Smooth muscle cell (in vitro differentiated cells): ENCODE measurements around the gene SYT1. TPM values are rescaled to one million over a fixed set of nuclear protein-coding genes. Genes with fewer than 3 reads are reported as not detected.

Source experiments
- DNase-seq: peaks from one replicate; lab custom pipeline; 2025; ENCODE audit not compliant: unreplicated experiment; lab: John Stamatoyannopoulos, UW
- H2AFZ ChIP-seq: fragments of 200-600 bp; sonication (generic); 2 replicates; pipeline ENCODE4 v1.6.0; 2016; ENCODE audit warnings: antibody characterized with exemption, low read depth, mild to moderate bottlenecking
- H3F3A ChIP-seq: fragments of 200-600 bp; sonication (generic); 2 replicates; pipeline ENCODE4 v1.6.0; 2017; ENCODE audit warnings: antibody characterized with exemption, low read depth
- H3K27ac ChIP-seq: fragments of 200-600 bp; sonication (generic); 2 replicates; pipeline ENCODE4 v1.5.1; 2016; ENCODE audit warnings: low read depth, mild to moderate bottlenecking
- H3K27me3 ChIP-seq: fragments of 200-600 bp; sonication (generic); 2 replicates; pipeline ENCODE4 v1.6.1; 2016; ENCODE audit warnings: low read depth, mild to moderate bottlenecking
- H3K36me3 ChIP-seq: fragments of 200-600 bp; sonication (generic); 2 replicates; pipeline ENCODE4 v1.5.1; 2016; ENCODE audit warnings: low read depth
- H3K4me1 ChIP-seq: fragments of 200-600 bp; sonication (generic); 2 replicates; pipeline ENCODE4 v1.5.1; 2016; ENCODE audit warnings: low read depth
- H3K4me2 ChIP-seq: fragments of 200-600 bp; sonication (generic); 2 replicates; pipeline ENCODE4 v1.6.0; 2016; ENCODE audit warnings: mild to moderate bottlenecking
- H3K4me3 ChIP-seq: fragments of 200-600 bp; sonication (generic); 2 replicates; pipeline ENCODE4 v1.5.1; 2016; ENCODE audit warnings: mild to moderate bottlenecking
- H3K79me2 ChIP-seq: fragments of 200-600 bp; sonication (generic); 2 replicates; pipeline ENCODE4 v1.6.0; 2016; ENCODE audit warnings: low read depth, mild to moderate bottlenecking
- H3K9ac ChIP-seq: fragments of 200-600 bp; sonication (generic); 2 replicates; pipeline ENCODE4 v1.6.0; 2016; ENCODE audit warnings: low read depth
- H3K9me3 ChIP-seq: fragments of 200-600 bp; sonication (generic); replicated peaks from 2 replicates; pipeline ENCODE4 v1.5.1; 2016; ENCODE audit warnings: low read depth
- H4K20me1 ChIP-seq: fragments of 200-600 bp; sonication (generic); 2 replicates; pipeline ENCODE4 v1.6.0; 2016; ENCODE audit warnings: low read depth
- WGBS: methylation state at CpG from one replicate; pipeline ENCODE4 v1.1.7; 2016; ENCODE audit warnings: low lambda C conversion rate; 5-methylcytosine and 5-hydroxymethylcytosine counted together
- polyA plus RNA-seq: library from polyadenylated mRNA; unstranded; fragments of >200 nt; fragmentation: Nextera tagmentation; extraction: Ambion mirVana; gene quantifications from 2 replicates; pipeline ENCODE4 v1.2.1, GENCODE V29; 2016
- total RNA-seq: library from RNA; depleted of rRNA; stranded (reverse); fragments of >200 nt; gene quantifications from 2 replicates; pipeline ENCODE4 v1.2.3, GENCODE V29; 2014
- TF ChIP-seq, protein P1 (sequence below): fragments of 200-600 bp; sonication (generic); IDR thresholded peaks from 2 replicates; pipeline ENCODE4 v1.5.1; 2017; ENCODE audit warnings: borderline replicate concordance, mild to moderate bottlenecking, antibody characterized with exemption; ENCODE audit not compliant: insufficient read depth, poor library complexity, severe bottlenecking

The SYT1 gene
- total and polyA plus RNA-seq, 2 experiments from 2014 or later, result 5.2 to 10.2 TPM

- H3K9me3 ChIP-seq, result no peaks in the 10 kb centered on the region
- TF ChIP-seq, protein P1, sequence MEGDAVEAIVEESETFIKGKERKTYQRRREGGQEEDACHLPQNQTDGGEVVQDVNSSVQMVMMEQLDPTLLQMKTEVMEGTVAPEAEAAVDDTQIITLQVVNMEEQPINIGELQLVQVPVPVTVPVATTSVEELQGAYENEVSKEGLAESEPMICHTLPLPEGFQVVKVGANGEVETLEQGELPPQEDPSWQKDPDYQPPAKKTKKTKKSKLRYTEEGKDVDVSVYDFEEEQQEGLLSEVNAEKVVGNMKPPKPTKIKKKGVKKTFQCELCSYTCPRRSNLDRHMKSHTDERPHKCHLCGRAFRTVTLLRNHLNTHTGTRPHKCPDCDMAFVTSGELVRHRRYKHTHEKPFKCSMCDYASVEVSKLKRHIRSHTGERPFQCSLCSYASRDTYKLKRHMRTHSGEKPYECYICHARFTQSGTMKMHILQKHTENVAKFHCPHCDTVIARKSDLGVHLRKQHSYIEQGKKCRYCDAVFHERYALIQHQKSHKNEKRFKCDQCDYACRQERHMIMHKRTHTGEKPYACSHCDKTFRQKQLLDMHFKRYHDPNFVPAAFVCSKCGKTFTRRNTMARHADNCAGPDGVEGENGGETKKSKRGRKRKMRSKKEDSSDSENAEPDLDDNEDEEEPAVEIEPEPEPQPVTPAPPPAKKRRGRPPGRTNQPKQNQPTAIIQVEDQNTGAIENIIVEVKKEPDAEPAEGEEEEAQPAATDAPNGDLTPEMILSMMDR, result no peak
- H3K9ac ChIP-seq, result no peak overlapping the region
- no peaks in the 10 kb centered on the region for H3K4me1 ChIP-seq
- H3K27me3 ChIP-seq, result no peaks in the 10 kb centered on the region
- no peaks in the 10 kb centered on the region for H3K79me2 ChIP-seq
- WGBS, result 61% methylated on average over 1 of the region's 1 CpG
- H3K27ac ChIP-seq, result no peak overlapping the region
- H3K4me3 ChIP-seq, result no peak overlapping the region
- no peaks in the 10 kb centered on the region for H4K20me1 ChIP-seq
- no peak overlapping the region for H3K4me2 ChIP-seq
- no peaks in the 10 kb centered on the region for H3K36me3 ChIP-seq
- no peak for DNase-seq
- no peak overlapping the region for H2AFZ ChIP-seq
- H3F3A ChIP-seq, result no peaks in the 10 kb centered on the region
Observed at GRCh38 chr12:79020106-79020505, 155.5 kb downstream of the SYT1 start.

- Histone ChIP-seq H3K4me3 (no peak overlapping the region), H3K4me2 (no peak overlapping the region), H3K9ac (no peak overlapping the region), H3K79me2 (no peaks in the 10 kb centered on the region), H4K20me1 (no peaks in the 10 kb centered on the region), H3F3A (no peaks in the 10 kb centered on the region), H2AFZ (no peak overlapping the region), H3K27me3 (no peaks in the 10 kb centered on the region), H3K4me1 (no peaks in the 10 kb centered on the region), H3K36me3 (no peaks in the 10 kb centered on the region), H3K27ac (no peak overlapping the region), H3K9me3 (no peaks in the 10 kb centered on the region)
- no peak for DNase-seq
- TF ChIP-seq, protein P1, result no peak
Observed at GRCh38 chr12:79021021-79021420, 156.4 kb downstream of the SYT1 start.

DNA sequence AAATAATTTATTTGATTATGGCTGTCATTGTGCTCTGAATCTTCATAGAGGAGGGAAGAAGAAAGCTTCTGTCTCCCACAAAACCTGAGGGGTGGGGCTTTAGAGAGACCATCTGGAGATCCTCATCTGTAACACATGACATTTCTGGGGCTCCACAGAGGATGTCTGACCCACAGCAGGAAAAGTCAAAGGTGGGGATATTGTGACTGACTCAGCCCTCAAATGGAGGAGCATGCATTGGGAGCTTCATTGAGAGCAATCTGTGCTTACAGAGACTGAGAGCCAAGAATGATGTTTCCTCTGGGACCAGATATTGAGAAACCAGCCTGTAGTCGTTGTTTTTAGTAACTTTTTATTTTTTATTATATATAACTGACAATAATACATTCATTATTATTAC, 158.7 kb downstream of the SYT1 start:
- DNase-seq, result no peak
- H3K27me3 ChIP-seq, result no peaks in the 10 kb centered on the region
- no peak overlapping the region for H2AFZ ChIP-seq
- H3K9me3 ChIP-seq, result no peaks in the 10 kb centered on the region
- 95% methylated on average over 1 of the region's 1 CpG for WGBS
- no peaks in the 10 kb centered on the region for H3K4me1 ChIP-seq
- H3K9ac ChIP-seq, result no peak overlapping the region
- no peaks in the 10 kb centered on the region for H3K36me3 ChIP-seq
- H3K4me2 ChIP-seq, result no peak overlapping the region
- H3F3A ChIP-seq, result no peaks in the 10 kb centered on the region
- H3K79me2 ChIP-seq, result no peaks in the 10 kb centered on the region
- H3K27ac ChIP-seq, result no peak overlapping the region
- H3K4me3 ChIP-seq, result no peak overlapping the region
- no peaks in the 10 kb centered on the region for H4K20me1 ChIP-seq
- TF ChIP-seq, protein P1, result no peak

DNA sequence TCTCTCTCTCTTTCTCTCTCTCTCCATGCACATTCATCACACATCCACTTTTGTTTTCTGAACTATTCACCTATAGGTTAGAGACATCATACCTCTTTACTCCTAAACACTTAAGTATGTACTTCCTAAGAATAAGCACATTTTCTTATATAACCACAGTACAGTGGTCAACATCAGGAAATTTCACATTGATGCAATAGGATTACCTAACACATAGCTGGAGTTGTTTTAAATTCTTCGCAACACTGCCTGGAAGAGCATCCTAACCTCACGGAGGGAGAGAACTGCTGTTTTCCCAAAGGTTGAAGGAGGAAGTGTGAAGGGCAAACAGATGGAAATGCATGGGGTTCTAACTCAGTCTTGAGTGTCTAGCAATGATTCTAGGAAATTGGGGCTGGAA, 159.2 kb downstream of the SYT1 start:
- Histone ChIP-seq H3K9me3 (no peaks in the 10 kb centered on the region), H3K27ac (no peak overlapping the region), H3K36me3 (no peaks in the 10 kb centered on the region), H2AFZ (no peak overlapping the region), H3K27me3 (no peaks in the 10 kb centered on the region), H4K20me1 (no peaks in the 10 kb centered on the region), H3K4me2 (no peak overlapping the region), H3F3A (no peaks in the 10 kb centered on the region), H3K9ac (no peak overlapping the region), H3K4me1 (no peaks in the 10 kb centered on the region), H3K79me2 (no peaks in the 10 kb centered on the region), H3K4me3 (no peak overlapping the region)
- DNase-seq, result no peak
- TF ChIP-seq, protein P1, result no peak
- WGBS, result 91% methylated on average over 2 of the region's 2 CpGs
